Ishikawa (cell line): ENCODE measurements around the gene MAD1L1.

Experiments used
- CEBPB ChIP-seq: IDR thresholded peaks from 2 replicates; pipeline ENCODE4 v1.6.1; 2012
- CREB1 ChIP-seq: IDR thresholded peaks from 2 replicates; pipeline ENCODE4 v1.6.1; 2012; ENCODE audit warnings: low read depth
- EGR1 ChIP-seq: IDR thresholded peaks from 2 replicates; pipeline ENCODE4 v1.6.1; 2012
- EP300 ChIP-seq: IDR thresholded peaks from 2 replicates; pipeline ENCODE4 v1.6.1; 2012; ENCODE audit warnings: borderline replicate concordance
- FOXM1 ChIP-seq: IDR thresholded peaks from 2 replicates; pipeline ENCODE4 v1.6.1; 2012; ENCODE audit warnings: low read depth, borderline replicate concordance
- MAX ChIP-seq: IDR thresholded peaks from 2 replicates; pipeline ENCODE4 v1.6.1; 2012
- NFIC ChIP-seq: IDR thresholded peaks from 2 replicates; pipeline ENCODE4 v1.6.1; 2012
- RAD21 ChIP-seq: IDR thresholded peaks from 2 replicates; pipeline ENCODE4 v1.6.1; 2012; ENCODE audit warnings: low read depth
- REST ChIP-seq: IDR thresholded peaks from 2 replicates; pipeline ENCODE4 v1.6.1; 2012; ENCODE audit warnings: low read depth, mild to moderate bottlenecking
- TAF1 ChIP-seq: IDR thresholded peaks from 2 replicates; pipeline ENCODE4 v1.6.1; 2012; ENCODE audit warnings: low read depth, mild to moderate bottlenecking
- TCF12 ChIP-seq: IDR thresholded peaks from 2 replicates; pipeline ENCODE4 v1.6.1; 2012; ENCODE audit warnings: low read depth
- TEAD4 ChIP-seq: IDR thresholded peaks from 2 replicates; pipeline ENCODE4 v1.6.1; 2012
- USF1 ChIP-seq: IDR thresholded peaks from 2 replicates; pipeline ENCODE4 v1.6.1; 2012
- YY1 ChIP-seq: IDR thresholded peaks from 2 replicates; pipeline ENCODE4 v1.6.1; 2012; ENCODE audit warnings: low read depth
- ZBTB7A ChIP-seq: IDR thresholded peaks from 2 replicates; pipeline ENCODE4 v1.6.1; 2012; ENCODE audit warnings: low read depth

MAD1L1 gene

GRCh38 chr7:2090526-2091520, 141.9 kb downstream of the MAD1L1 start:
- TF ChIP-seq ZBTB7A (no peak), TAF1 (no peak), NFIC (no peak), REST (no peak), YY1 (no peak), FOXM1 (no peak), CEBPB (no peak)

- TF ChIP-seq USF1 (no peak), TAF1 (no peak), EGR1 (no peak), MAX (no peak), CEBPB (no peak), RAD21 (no peak), ZBTB7A (no peak), NFIC (no peak), YY1 (no peak), REST (no peak), TEAD4 (no peak), EP300 (no peak), CREB1 (no peak), TCF12 (no peak), FOXM1 (no peak)
Measured at GRCh38 chr7:2088801-2089200, 143.9 kb downstream of the MAD1L1 start.

- TF ChIP-seq REST (no peak), ZBTB7A (no peak), CEBPB (no peak), NFIC (no peak), MAX (no peak)
Measured at GRCh38 chr7:2087744-2088143, 145.0 kb downstream of the MAD1L1 start.

GRCh38 chr7:2086229-2086628, 146.5 kb downstream of the MAD1L1 start:
- TF ChIP-seq NFIC (peak; percentile 69), TEAD4 (no peak)

GRCh38 chr7:2085804-2086203, 146.9 kb downstream of the MAD1L1 start:
- no peak for TF ChIP-seq YY1
- no peak for TF ChIP-seq CREB1
